ENCODE results near the gene HSPG2.
"Not testable (repeated sequence)": the region's sequence is repeated elsewhere in the genome, so short reads cannot be mapped to it uniquely, and the experiment has no call there.

The HSPG2 gene

GRCh38 chr1:21841852-21842466 lies 95.2 kb downstream of the HSPG2 start:
- no peak for DNase-seq

GRCh38 chr1:21840981-21841380 lies 96.1 kb downstream of the HSPG2 start:
- no peak for DNase-seq

GRCh38 chr1:21839337-21840037 lies 97.6 kb downstream of the HSPG2 start:
- DNase-seq = no peak

- no peak for DNase-seq
These were observed 98.6 kb downstream of the HSPG2 start for GRCh38 chr1:21838359-21839157.

GRCh38 chr1:21837476-21837875 lies 99.6 kb downstream of the HSPG2 start:
- DNase-seq = no peak

GRCh38 chr1:21836729-21837128 lies 100.4 kb downstream of the HSPG2 start:
- DNase-seq = no peak

GRCh38 chr1:21836010-21836409 lies 101.1 kb downstream of the HSPG2 start:
- DNase-seq = no peak

- DNase-seq = no peak
These were observed 102.4 kb downstream of the HSPG2 start for GRCh38 chr1:21834666-21835065.

GRCh38 chr1:21834094-21834493 lies 103.0 kb downstream of the HSPG2 start:
- no peak for DNase-seq

- DNase-seq = no peak
These were observed 103.6 kb downstream of the HSPG2 start for GRCh38 chr1:21833392-21833976.

- DNase-seq = no peak
These were observed 105.6 kb downstream of the HSPG2 start for GRCh38 chr1:21831454-21831970.

- no peak for DNase-seq
These were observed 106.2 kb downstream of the HSPG2 start for GRCh38 chr1:21830792-21831453.

GRCh38 chr1:21829294-21829693 lies 107.8 kb downstream of the HSPG2 start:
- no peak for DNase-seq

- no peak for DNase-seq
These were observed 108.5 kb downstream of the HSPG2 start for GRCh38 chr1:21828506-21829210.

- DNase-seq = no peak
These were observed 109.0 kb downstream of the HSPG2 start for GRCh38 chr1:21828075-21828474.

GRCh38 chr1:21827141-21827679 lies 109.9 kb downstream of the HSPG2 start:
- no peak for DNase-seq

- DNase-seq = not testable (repeated sequence)
These were observed 110.4 kb downstream of the HSPG2 start for GRCh38 chr1:21826694-21827093.

- no peak for DNase-seq
These were observed 111.7 kb downstream of the HSPG2 start for GRCh38 chr1:21825393-21825792.

- DNase-seq = no peak
These were observed 112.2 kb downstream of the HSPG2 start for GRCh38 chr1:21824926-21825325.

GRCh38 chr1:21823980-21824702 lies 113.0 kb downstream of the HSPG2 start:
- DNase-seq = no peak
